Transverse colon (tissue), 4 donors: ENCODE results near the gene MAGEB1. TPM values are rescaled to one million over a fixed set of nuclear protein-coding genes. Genes with fewer than 3 reads are reported as not detected.

Experiments
- DNase-seq: peaks from one replicate; pipeline ENCODE4 v3.0.0-alpha.2; 2019
- H3K27ac ChIP-seq, 4 donors: fragments of 200-600 bp; sonication (generic); 2 replicates each; pipeline ENCODE4 v1.5.1; 2016 to 2018; ENCODE audit warnings: inconsistent platforms in 4 of 4
- H3K27me3 ChIP-seq: fragments of 200-600 bp; sonication (generic); 2 replicates; pipeline ENCODE4 v1.5.1; 2017; ENCODE audit warnings: inconsistent platforms
- H3K36me3 ChIP-seq, 4 donors: fragments of 200-600 bp; sonication (generic); 2 replicates each; pipeline ENCODE4 v1.5.1; 2017 to 2019; ENCODE audit warnings: inconsistent platforms in 4 of 4
- H3K4me1 ChIP-seq, 4 donors: fragments of 200-600 bp; sonication (generic); 2 replicates each; pipeline ENCODE4 v1.5.1; 2017 to 2020; ENCODE audit warnings: inconsistent platforms in 4 of 4
- H3K4me3 ChIP-seq, 4 donors: fragments of 200-600 bp; sonication (generic); 1 replicate in 1 of 4; 2 replicates in 3 of 4; pipeline versions ENCODE4 v1.5.1 to v1.6.1; 2017 to 2019; ENCODE audit warnings: inconsistent platforms in 4 of 4
- H3K9me3 ChIP-seq, 2 donors: fragments of 200-600 bp; sonication (generic); 2 replicates each; pipeline ENCODE4 v1.5.1; 2017 to 2019; ENCODE audit warnings: inconsistent platforms in 2 of 2
- CTCF ChIP-seq, 5 experiments: fragments of 200-600 bp in 3 of 5; fragments of 450-650 bp in 2 of 5; sonication (generic) in 3 of 5; IDR thresholded peaks; 1 replicate in 2 of 5; 2 replicates in 3 of 5; pipeline ENCODE4 v1.5.1; 2016 to 2017; ENCODE audit warnings: antibody characterized with exemption in 5 of 5, inconsistent platforms in 3 of 5, mild to moderate bottlenecking in 2 of 5, moderate library complexity in 1 of 5
- EP300 ChIP-seq: sonication (generic); formaldehyde crosslinking; IDR thresholded peaks from one replicate; pipeline ENCODE4 v1.6.1; 2017; ENCODE audit warnings: antibody characterized with exemption, low read depth
- POLR2A ChIP-seq: fragments of 450-650 bp; IDR thresholded peaks from one replicate; pipeline ENCODE4 v1.6.1; 2016; ENCODE audit warnings: antibody characterized with exemption, mild to moderate bottlenecking, moderate library complexity
- POLR2AphosphoS5 ChIP-seq, 3 donors: sonication (generic); formaldehyde crosslinking; IDR thresholded peaks; one replicate each; pipeline ENCODE4 v1.6.1; 2016; ENCODE audit warnings: antibody characterized with exemption in 3 of 3
- WGBS, 2 donors: methylation state at CpG; one replicate each; pipeline ENCODE4 v1.1.5; 2018; ENCODE audit warnings: low coverage in 1 of 2; 5-methylcytosine and 5-hydroxymethylcytosine counted together
- in situ Hi-C, 4 donors: fragments of 200-750 bp; cut with MboI; loops; one replicate each; pipeline versions ENCODE4 v1.15.0 to v1.15.1; 2017; ENCODE audit warnings: low sequenced_read_pairs in 3 of 4, low pct_ligation_motif_present in 1 of 4, low pct_unique_long_range_greater_than_20kb in 1 of 4
- intact Hi-C: fragments of 100-400 bp; cut with DNase I; formaldehyde crosslinking; loops from one replicate; pipeline ENCODE4 v1.15.1; 2023; ENCODE audit warnings: low total_unique reads
- total RNA-seq, 4 donors: library from RNA; depleted of rRNA; stranded (reverse); fragments of >200 nt; gene quantifications; one replicate each; pipeline ENCODE4 v1.1.0, GENCODE V29; 2016

MAGEB1 gene
- total RNA-seq, 4 donors from 2014 or later: not detected

GRCh38 chrX:30230395-30230794 is 16.6 kb upstream of the MAGEB1 start, which contains the start of gene MAGEB3:
Gene MAGEB3 (plus strand): TSS chrX:30230657. CDS start chrX:30235925, 5,268 bp downstream.
- no peaks in the 10 kb centered on the region for H3K4me1 ChIP-seq
- no peaks in the 10 kb centered on the region for H3K27me3 ChIP-seq
- in situ Hi-C loops (loop anchor here in 1 of 4 donors (25.0 kb wide), 1 partner anchor 107 kb away; no protein-coding TSS in a partner anchor), intact Hi-C loops (loop anchor here (5.0 kb wide), 1 partner anchor 588 kb away; no protein-coding TSS in a partner anchor)
- H3K4me3 ChIP-seq: no peak within 1 kb of the TSS
- H3K27ac ChIP-seq: no peak within 1 kb of the TSS
- TF ChIP-seq EP300: no peak
- no peak for TF ChIP-seq CTCF (IDR thresholded peaks at IDR 0.05)
- no peak for TF ChIP-seq POLR2AphosphoS5 (IDR thresholded peaks at IDR 0.05)
- TF ChIP-seq POLR2A: no peak
- 62 to 68% methylated on average over 3 to 4 of the region's 4 CpGs for WGBS, 2 donors
- H3K9me3 ChIP-seq: no peaks in the 10 kb centered on the region
- no peak for DNase-seq
- no peaks in the 10 kb centered on the region for H3K36me3 ChIP-seq

GRCh38 chrX:30241724-30242415 is 5.1 kb upstream of the MAGEB1 start, which contains the start of gene MAGEB4:
Gene MAGEB4 (plus strand): TSS chrX:30242000. CDS start chrX:30242136, 136 bp downstream.
- no peak within 1 kb of the TSS for H3K4me3 ChIP-seq
- DNase-seq: no peak
- no peaks in the 10 kb centered on the region for H3K9me3 ChIP-seq
- H3K4me1 ChIP-seq: no peaks in the 10 kb centered on the region
- intact Hi-C loops: no loop called here
- in situ Hi-C loops: loop anchor here in 1 of 4 donors (25.0 kb wide), 1 partner anchor 95 kb away; no protein-coding TSS in a partner anchor
- no peaks in the 10 kb centered on the region for H3K27me3 ChIP-seq
- 88% methylated on average over 10 of the region's 10 CpGs; no CpG with 5 or more reads in 1 of the 2 donors for WGBS, 2 donors
- no peak within 1 kb of the TSS for H3K27ac ChIP-seq
- TF ChIP-seq EP300: no peak
- TF ChIP-seq CTCF (IDR thresholded peaks at IDR 0.05): no peak
- no peak for TF ChIP-seq POLR2A
- TF ChIP-seq POLR2AphosphoS5 (IDR thresholded peaks at IDR 0.05): no peak
- H3K36me3 ChIP-seq: no peaks in the 10 kb centered on the region

- 61% methylated on average over 4 of the region's 4 CpGs; no CpG with 5 or more reads in 1 of the 2 donors for WGBS, 2 donors
- in situ Hi-C loops (loop anchor here in 1 of 4 donors (25.0 kb wide), 1 partner anchor 88 kb away; no protein-coding TSS in a partner anchor), intact Hi-C loops (no loop called here)
- no peaks in the 10 kb centered on the region for H3K27me3 ChIP-seq
- DNase-seq: no peak
- no peaks in the 10 kb centered on the region for H3K36me3 ChIP-seq
- no peak overlapping the region for H3K27ac ChIP-seq
- no peaks in the 10 kb centered on the region for H3K9me3 ChIP-seq
- H3K4me3 ChIP-seq: no peak overlapping the region
- TF ChIP-seq CTCF (IDR thresholded peaks at IDR 0.05) (no peak), POLR2A (no peak), EP300 (no peak), POLR2AphosphoS5 (IDR thresholded peaks at IDR 0.05) (no peak)
- no peaks in the 10 kb centered on the region for H3K4me1 ChIP-seq
Measured at GRCh38 chrX:30248854-30249253, 1.9 kb downstream of the MAGEB1 start.

GRCh38 chrX:30253257-30253656 is 6.3 kb downstream of the MAGEB1 start:
- Histone ChIP-seq H3K27me3 (no peaks in the 10 kb centered on the region), H3K27ac (no peak overlapping the region), H3K4me1 (no peaks in the 10 kb centered on the region), H3K36me3 (no peaks in the 10 kb centered on the region), H3K9me3 (no peaks in the 10 kb centered on the region), H3K4me3 (no peak overlapping the region)
- TF ChIP-seq EP300 (no peak), POLR2A (no peak), POLR2AphosphoS5 (IDR thresholded peaks at IDR 0.05) (no peak), CTCF (IDR thresholded peaks at IDR 0.05) (no peak)
- in situ Hi-C loops (no loop called here), intact Hi-C loops (no loop called here)
- no peak for DNase-seq
- 87% methylated on average over 1 of the region's 1 CpG; no CpG with 5 or more reads in 1 of the 2 donors for WGBS, 2 donors
